Liver (tissue), 9 donors: ENCODE results near the gene UNC80. TPM values are rescaled to one million over a fixed set of nuclear protein-coding genes. Genes with fewer than 3 reads are reported as not detected.

ENCODE experiments used
- DNase-seq: peaks from one replicate; pipeline ENCODE4 v3.0.0-alpha.2; 2017; ENCODE audit warnings: low spot score
- H3K27ac ChIP-seq, 2 donors: one replicate each; pipeline ENCODE4 v1.7.0; 2013; ENCODE audit warnings: inconsistent platforms in 2 of 2, low read length in 2 of 2, control low read depth in 1 of 2, low read depth in 1 of 2, mild to moderate bottlenecking in 1 of 2
- H3K27me3 ChIP-seq, 4 donors: one replicate each; pipeline versions ENCODE4 v1.6.1 to v1.7.0; 2013; ENCODE audit warnings: low read length in 3 of 4, inconsistent platforms in 1 of 4, mild to moderate bottlenecking in 1 of 4, moderate library complexity in 1 of 4; ENCODE audit not compliant: control insufficient read depth in 4 of 4, insufficient read depth in 4 of 4
- H3K36me3 ChIP-seq, 4 donors: one replicate each; pipeline versions ENCODE4 v1.6.1 to v1.7.0; 2013; ENCODE audit warnings: low read length in 3 of 4, mild to moderate bottlenecking in 3 of 4, low read depth in 1 of 4, moderate library complexity in 1 of 4; ENCODE audit not compliant: control insufficient read depth in 4 of 4, insufficient read depth in 3 of 4
- H3K4me1 ChIP-seq, 4 donors: one replicate each; pipeline versions ENCODE4 v1.6.1 to v1.7.0; 2013; ENCODE audit warnings: low read length in 3 of 4, mild to moderate bottlenecking in 3 of 4, moderate library complexity in 1 of 4; ENCODE audit not compliant: control insufficient read depth in 4 of 4, insufficient read depth in 4 of 4
- H3K4me3 ChIP-seq, 3 donors: one replicate each; pipeline versions ENCODE4 v1.6.1 to v1.7.0; 2013; ENCODE audit warnings: low read length in 3 of 3, control low read depth in 1 of 3, low read depth in 1 of 3, mild to moderate bottlenecking in 1 of 3
- H3K9ac ChIP-seq, 2 donors: one replicate each; pipeline ENCODE4 v1.7.0; 2013; ENCODE audit warnings: low read length in 2 of 2, mild to moderate bottlenecking in 2 of 2, moderate library complexity in 2 of 2, control low read depth in 1 of 2, low read depth in 1 of 2
- H3K9me3 ChIP-seq, 4 donors: one replicate each; pipeline versions ENCODE4 v1.6.1 to v1.7.0; 2013; ENCODE audit warnings: low read length in 3 of 4; ENCODE audit not compliant: control insufficient read depth in 4 of 4
- ATF3 ChIP-seq: IDR thresholded peaks from 2 replicates; pipeline ENCODE4 v1.6.1; 2016; ENCODE audit warnings: antibody characterized with exemption
- EGR1 ChIP-seq, 2 donors: IDR thresholded peaks; 2 replicates each; pipeline ENCODE4 v1.6.1; 2016 to 2018; ENCODE audit warnings: antibody characterized with exemption in 2 of 2, low read depth in 2 of 2
- FOXA1 ChIP-seq: IDR thresholded peaks from 2 replicates; pipeline ENCODE4 v1.6.1; 2016; ENCODE audit warnings: antibody characterized with exemption
- FOXA2 ChIP-seq: IDR thresholded peaks from 2 replicates; pipeline ENCODE4 v1.6.1; 2016; ENCODE audit warnings: antibody characterized with exemption
- GABPA ChIP-seq, 2 donors: IDR thresholded peaks in 1 of 2; conservative IDR thresholded peaks in 1 of 2; 2 replicates each; pipeline ENCODE4 v1.6.1; 2016; ENCODE audit warnings: antibody characterized with exemption in 2 of 2, mild to moderate bottlenecking in 1 of 2, moderate library complexity in 1 of 2
- HNF4A ChIP-seq, 2 donors: conservative IDR thresholded peaks; 2 replicates each; pipeline ENCODE4 v1.6.1; 2016; ENCODE audit warnings: antibody characterized with exemption in 2 of 2, mild to moderate bottlenecking in 2 of 2
- HNF4G ChIP-seq: IDR thresholded peaks from 2 replicates; pipeline ENCODE4 v1.6.1; 2016; ENCODE audit warnings: antibody characterized with exemption
- JUND ChIP-seq, 2 donors: IDR thresholded peaks; 2 replicates each; pipeline ENCODE4 v1.6.1; 2016; ENCODE audit warnings: antibody characterized with exemption in 2 of 2
- NR2F2 ChIP-seq: IDR thresholded peaks from 2 replicates; pipeline ENCODE4 v1.6.1; 2016; ENCODE audit warnings: antibody characterized with exemption
- RAD21 ChIP-seq, 2 donors: IDR thresholded peaks; 2 replicates each; pipeline ENCODE4 v1.6.1; 2016; ENCODE audit warnings: antibody characterized with exemption in 2 of 2, mild to moderate bottlenecking in 2 of 2
- RXRA ChIP-seq, 2 donors: IDR thresholded peaks; 2 replicates each; pipeline ENCODE4 v1.6.1; 2017 to 2018; ENCODE audit warnings: antibody characterized with exemption in 2 of 2, mild to moderate bottlenecking in 1 of 2
- SP1 ChIP-seq: IDR thresholded peaks from 2 replicates; pipeline ENCODE4 v1.6.1; 2018; ENCODE audit warnings: antibody characterized with exemption, mild to moderate bottlenecking
- TAF1 ChIP-seq: conservative IDR thresholded peaks from 2 replicates; pipeline ENCODE4 v1.6.1; 2016; ENCODE audit warnings: antibody characterized with exemption, mild to moderate bottlenecking
- YY1 ChIP-seq: IDR thresholded peaks from 2 replicates; pipeline ENCODE4 v1.6.1; 2016; ENCODE audit warnings: antibody characterized with exemption, mild to moderate bottlenecking
- ZBTB33 ChIP-seq: IDR thresholded peaks from 2 replicates; pipeline ENCODE4 v1.6.1; 2016; ENCODE audit warnings: antibody characterized with exemption
- WGBS: extraction: QIAGEN DNeasy Blood & Tissue Kit; methylation state at CpG from one replicate; pipeline ENCODE4 v1.1.7; 2013; 5-methylcytosine and 5-hydroxymethylcytosine counted together
- polyA plus RNA-seq, 2 donors: library from polyadenylated mRNA; stranded (reverse) in 1 of 2; unstranded in 1 of 2; fragments of 200-250 nt in 1 of 2; fragments of >200 nt in 1 of 2; fragmentation: Nextera tagmentation in 1 of 2; extraction: Ambion mirVana in 1 of 2; gene quantifications; one replicate each; pipeline versions ENCODE4 v1.2.1 to v1.2.3, GENCODE V29; 2013 to 2015
- total RNA-seq, 2 donors: library from RNA; depleted of rRNA; stranded (reverse); fragments of >200 nt; gene quantifications; one replicate each; pipeline ENCODE4 v1.2.3, GENCODE V29; 2014
- TF ChIP-seq, protein P1 (sequence below): IDR thresholded peaks from 2 replicates; pipeline ENCODE4 v1.6.1; 2016; ENCODE audit warnings: antibody characterized with exemption
- TF ChIP-seq, protein P2 (sequence below): IDR thresholded peaks from 2 replicates; pipeline ENCODE4 v1.6.1; 2016; ENCODE audit warnings: antibody characterized with exemption, mild to moderate bottlenecking
- TF ChIP-seq, protein P3 (sequence below): fragments of 150-350 bp; IDR thresholded peaks from 2 replicates; pipeline ENCODE4 v1.5.1; 2017; ENCODE audit warnings: improper control_type of control experiment, low read depth, low read length; ENCODE audit not compliant: missing input control
- donor health status: healthy.
- donor health status: healthy.
- donor health status: healthy.
- donor health status: healthy.
- donor health status: healthy.

Gene UNC80
- total and polyA plus RNA-seq, 4 donors = under 0.01 to 0.05 (median 0.02) TPM; not detected in 1

GRCh38 chr2:210009896-210010295 lies 238.3 kb downstream of the UNC80 start:
- peaks cover 2 to 6% (median 3%) of the 10 kb centered on the region in 4 donors for H3K4me1 ChIP-seq
- no peak overlapping the region for H3K9ac ChIP-seq
- H3K27ac ChIP-seq = no peak overlapping the region
- no peak overlapping the region for H3K4me3 ChIP-seq
- H3K9me3 ChIP-seq = no peaks in the 10 kb centered on the region
- no peak for TF ChIP-seq RAD21 (IDR thresholded peaks at IDR 0.05)
- TF ChIP-seq, protein P1, sequence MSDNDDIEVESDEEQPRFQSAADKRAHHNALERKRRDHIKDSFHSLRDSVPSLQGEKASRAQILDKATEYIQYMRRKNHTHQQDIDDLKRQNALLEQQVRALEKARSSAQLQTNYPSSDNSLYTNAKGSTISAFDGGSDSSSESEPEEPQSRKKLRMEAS = no peak
- TF ChIP-seq GABPA (IDR thresholded peaks at IDR 0.05 in 1 of 2, conservative IDR thresholded peaks at IDR 0.05 in 1 of 2) = no peak
- TF ChIP-seq ATF3 = no peak
- no peak for TF ChIP-seq HNF4A (conservative IDR thresholded peaks at IDR 0.05)
- TF ChIP-seq ZBTB33 = no peak
- no peak for TF ChIP-seq JUND (IDR thresholded peaks at IDR 0.05)
- TF ChIP-seq NR2F2 = no peak
- no peak for TF ChIP-seq HNF4G
- TF ChIP-seq, protein P2, sequence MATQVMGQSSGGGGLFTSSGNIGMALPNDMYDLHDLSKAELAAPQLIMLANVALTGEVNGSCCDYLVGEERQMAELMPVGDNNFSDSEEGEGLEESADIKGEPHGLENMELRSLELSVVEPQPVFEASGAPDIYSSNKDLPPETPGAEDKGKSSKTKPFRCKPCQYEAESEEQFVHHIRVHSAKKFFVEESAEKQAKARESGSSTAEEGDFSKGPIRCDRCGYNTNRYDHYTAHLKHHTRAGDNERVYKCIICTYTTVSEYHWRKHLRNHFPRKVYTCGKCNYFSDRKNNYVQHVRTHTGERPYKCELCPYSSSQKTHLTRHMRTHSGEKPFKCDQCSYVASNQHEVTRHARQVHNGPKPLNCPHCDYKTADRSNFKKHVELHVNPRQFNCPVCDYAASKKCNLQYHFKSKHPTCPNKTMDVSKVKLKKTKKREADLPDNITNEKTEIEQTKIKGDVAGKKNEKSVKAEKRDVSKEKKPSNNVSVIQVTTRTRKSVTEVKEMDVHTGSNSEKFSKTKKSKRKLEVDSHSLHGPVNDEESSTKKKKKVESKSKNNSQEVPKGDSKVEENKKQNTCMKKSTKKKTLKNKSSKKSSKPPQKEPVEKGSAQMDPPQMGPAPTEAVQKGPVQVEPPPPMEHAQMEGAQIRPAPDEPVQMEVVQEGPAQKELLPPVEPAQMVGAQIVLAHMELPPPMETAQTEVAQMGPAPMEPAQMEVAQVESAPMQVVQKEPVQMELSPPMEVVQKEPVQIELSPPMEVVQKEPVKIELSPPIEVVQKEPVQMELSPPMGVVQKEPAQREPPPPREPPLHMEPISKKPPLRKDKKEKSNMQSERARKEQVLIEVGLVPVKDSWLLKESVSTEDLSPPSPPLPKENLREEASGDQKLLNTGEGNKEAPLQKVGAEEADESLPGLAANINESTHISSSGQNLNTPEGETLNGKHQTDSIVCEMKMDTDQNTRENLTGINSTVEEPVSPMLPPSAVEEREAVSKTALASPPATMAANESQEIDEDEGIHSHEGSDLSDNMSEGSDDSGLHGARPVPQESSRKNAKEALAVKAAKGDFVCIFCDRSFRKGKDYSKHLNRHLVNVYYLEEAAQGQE = no peak
- TF ChIP-seq SP1 = no peak
- H3K27me3 ChIP-seq = no peaks in the 10 kb centered on the region
- DNase-seq = no peak
- peaks cover 1 to 21% (median 9%) of the 10 kb centered on the region in 4 donors for H3K36me3 ChIP-seq
- WGBS = 85% methylated on average over 3 of the region's 3 CpGs

- Histone ChIP-seq H3K4me3 (no peak overlapping the region), H3K9me3 (no peaks in the 10 kb centered on the region), H3K36me3 (peaks cover 6 to 54% (median 42%) of the 10 kb centered on the region in 4 donors), H3K9ac (no peak overlapping the region), H3K4me1 (no peaks in the 10 kb centered on the region), H3K27ac (no peak overlapping the region), H3K27me3 (no peaks in the 10 kb centered on the region)
- no peak for DNase-seq
- TF ChIP-seq ZBTB33 (no peak), NR2F2 (no peak), FOXA2 (no peak), GABPA (IDR thresholded peaks at IDR 0.05 in 1 of 2, conservative IDR thresholded peaks at IDR 0.05 in 1 of 2) (no peak), EGR1 (IDR thresholded peaks at IDR 0.05; ENCODE audit: low read depth in 2 of 2) (no peak), TAF1 (no peak), HNF4A (conservative IDR thresholded peaks at IDR 0.05) (no peak), FOXA1 (no peak), ATF3 (no peak), RXRA (IDR thresholded peaks at IDR 0.05) (no peak), SP1 (no peak), YY1 (no peak)
- TF ChIP-seq, protein P3, sequence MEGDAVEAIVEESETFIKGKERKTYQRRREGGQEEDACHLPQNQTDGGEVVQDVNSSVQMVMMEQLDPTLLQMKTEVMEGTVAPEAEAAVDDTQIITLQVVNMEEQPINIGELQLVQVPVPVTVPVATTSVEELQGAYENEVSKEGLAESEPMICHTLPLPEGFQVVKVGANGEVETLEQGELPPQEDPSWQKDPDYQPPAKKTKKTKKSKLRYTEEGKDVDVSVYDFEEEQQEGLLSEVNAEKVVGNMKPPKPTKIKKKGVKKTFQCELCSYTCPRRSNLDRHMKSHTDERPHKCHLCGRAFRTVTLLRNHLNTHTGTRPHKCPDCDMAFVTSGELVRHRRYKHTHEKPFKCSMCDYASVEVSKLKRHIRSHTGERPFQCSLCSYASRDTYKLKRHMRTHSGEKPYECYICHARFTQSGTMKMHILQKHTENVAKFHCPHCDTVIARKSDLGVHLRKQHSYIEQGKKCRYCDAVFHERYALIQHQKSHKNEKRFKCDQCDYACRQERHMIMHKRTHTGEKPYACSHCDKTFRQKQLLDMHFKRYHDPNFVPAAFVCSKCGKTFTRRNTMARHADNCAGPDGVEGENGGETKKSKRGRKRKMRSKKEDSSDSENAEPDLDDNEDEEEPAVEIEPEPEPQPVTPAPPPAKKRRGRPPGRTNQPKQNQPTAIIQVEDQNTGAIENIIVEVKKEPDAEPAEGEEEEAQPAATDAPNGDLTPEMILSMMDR = no peak
- 81% methylated on average over 1 of the region's 1 CpG for WGBS
Observed at GRCh38 chr2:210020138-210020537, 248.5 kb downstream of the UNC80 start.
